ENCODE results near the gene MAP4K4. TPM values are rescaled to one million over a fixed set of nuclear protein-coding genes. Genes with fewer than 3 reads are reported as not detected.

Gene MAP4K4
- total and polyA plus RNA-seq, 2 of the 4 experiments (the other 2 are of a cell fraction) = 89.4 to 124 TPM

DNA sequence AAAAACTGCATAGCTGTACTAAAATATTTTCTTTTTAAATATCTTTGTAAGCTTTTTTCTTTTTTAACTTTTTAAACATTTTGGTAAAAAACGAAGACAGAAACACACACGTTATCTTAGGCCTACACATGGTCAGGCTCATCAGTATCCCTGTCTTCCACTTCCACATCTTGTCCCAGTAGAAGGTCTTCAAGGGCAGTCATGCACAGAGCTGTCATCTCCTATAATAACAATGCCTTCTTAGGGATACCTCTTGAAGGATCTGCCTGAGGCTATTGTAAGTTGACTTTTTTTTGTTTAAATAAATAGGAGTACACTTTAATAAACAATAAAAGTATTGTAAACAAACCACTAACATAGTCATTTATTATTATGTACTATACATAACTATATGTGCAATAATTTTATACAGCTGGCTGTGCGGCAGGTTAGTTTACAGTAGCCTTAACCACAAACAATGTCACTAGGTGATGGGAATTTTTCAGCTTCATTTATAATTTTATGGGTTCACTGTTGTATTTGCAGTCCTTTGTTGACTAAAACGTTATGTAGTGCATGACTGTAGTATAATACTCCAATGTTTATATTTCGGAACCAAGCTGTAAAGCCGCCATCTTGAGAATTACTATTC lies 124.4 kb downstream of the MAP4K4 start:
- DNase-seq = no peak
- ATAC-seq (ENCODE audit: low read depth) = no peak
- H4K91ac ChIP-seq (ENCODE audit: insufficient read depth, low read depth, low read length) = no peak overlapping the region
- H3K23ac ChIP-seq (ENCODE audit: low read depth, low read length) = no peak overlapping the region
- peak overlapping the region; percentile 48; the same call in 1 of the 2 replicates for H3K18ac ChIP-seq (ENCODE audit: low read depth, low read length)
- H4K20me1 ChIP-seq (ENCODE audit: insufficient read depth, low read length) = peaks cover 71% of the 10 kb centered on the region
- peaks cover 42% of the 10 kb centered on the region for H3K9me1 ChIP-seq (ENCODE audit: insufficient read depth, low read length)
- dilution Hi-C loops (cut with HindIII; ENCODE audit: low sequenced_read_pairs, unreplicated experiment) = no loop called here
- in situ Hi-C loops (cut with MboI; ENCODE audit: low sequenced_read_pairs) = no loop called here
- H2BK20ac ChIP-seq (ENCODE audit: low read depth, low read length) = no peak overlapping the region
- H3K79me1 ChIP-seq (ENCODE audit: low read depth in 1 of 2, low read length in 2 of 2) = peaks cover 13 to 78% of the 10 kb centered on the region in 2 experiments
- WGBS, 2 experiments (ENCODE audit: extremely low coverage in 2 of 2, insufficient read length in 1 of 2) = 30% methylated on average over 2 of the region's 6 CpGs; no CpG with 5 or more reads in 1 of the 2 experiments
- no peak overlapping the region for H2AFZ ChIP-seq (replicated peaks; ENCODE audit: low read length, poor library complexity)
- CTCF ChIA-PET = interaction anchor here (0.7 to 1.2 kb wide), 3 partner anchors 9 to 125 kb away, joined by 4 to 6 read pairs (median 4); partner anchors contain the start of gene MAP4K4
- H2AK9ac ChIP-seq (replicated peaks; ENCODE audit: low read depth, low read length, poor library complexity) = no peak overlapping the region
- peak overlapping the region; percentile 22; the same call in 1 of the 2 replicates for H3K27ac ChIP-seq (ENCODE audit: insufficient read depth, low read length)
- POLR2A ChIA-PET (ENCODE audit: unreplicated experiment) = no interaction called here
- TF ChIP-seq, protein P1, sequence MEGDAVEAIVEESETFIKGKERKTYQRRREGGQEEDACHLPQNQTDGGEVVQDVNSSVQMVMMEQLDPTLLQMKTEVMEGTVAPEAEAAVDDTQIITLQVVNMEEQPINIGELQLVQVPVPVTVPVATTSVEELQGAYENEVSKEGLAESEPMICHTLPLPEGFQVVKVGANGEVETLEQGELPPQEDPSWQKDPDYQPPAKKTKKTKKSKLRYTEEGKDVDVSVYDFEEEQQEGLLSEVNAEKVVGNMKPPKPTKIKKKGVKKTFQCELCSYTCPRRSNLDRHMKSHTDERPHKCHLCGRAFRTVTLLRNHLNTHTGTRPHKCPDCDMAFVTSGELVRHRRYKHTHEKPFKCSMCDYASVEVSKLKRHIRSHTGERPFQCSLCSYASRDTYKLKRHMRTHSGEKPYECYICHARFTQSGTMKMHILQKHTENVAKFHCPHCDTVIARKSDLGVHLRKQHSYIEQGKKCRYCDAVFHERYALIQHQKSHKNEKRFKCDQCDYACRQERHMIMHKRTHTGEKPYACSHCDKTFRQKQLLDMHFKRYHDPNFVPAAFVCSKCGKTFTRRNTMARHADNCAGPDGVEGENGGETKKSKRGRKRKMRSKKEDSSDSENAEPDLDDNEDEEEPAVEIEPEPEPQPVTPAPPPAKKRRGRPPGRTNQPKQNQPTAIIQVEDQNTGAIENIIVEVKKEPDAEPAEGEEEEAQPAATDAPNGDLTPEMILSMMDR (conservative IDR thresholded peaks at IDR 0.05; ENCODE audit: low read depth, low read length) = no peak
- TF ChIP-seq RAD21 (IDR thresholded peaks at IDR 0.05; ENCODE audit: low read length) = no peak
- TF ChIP-seq BHLHE40 (IDR thresholded peaks at IDR 0.05; ENCODE audit: low read depth, low read length) = no peak
- TF ChIP-seq MAZ (IDR thresholded peaks at IDR 0.05; ENCODE audit: borderline replicate concordance, low read depth, low read length) = no peak
- no peak for TF ChIP-seq CHD1 (IDR thresholded peaks at IDR 0.05; ENCODE audit: low read depth, low read length)
- TF ChIP-seq RCOR1 (IDR thresholded peaks at IDR 0.05; ENCODE audit: insufficient replicate concordance, low read length) = no peak
- no peak overlapping the region for H3K9ac ChIP-seq (ENCODE audit: low read depth, low read length)
- peaks cover 4% of the 10 kb centered on the region; the same call in 1 of the 2 replicates for H3K36me3 ChIP-seq (ENCODE audit: control insufficient read depth, insufficient read depth, low read length)
- no peak overlapping the region for H3K4ac ChIP-seq (ENCODE audit: low read depth, low read length)
- H3K14ac ChIP-seq (replicated peaks; ENCODE audit: low read depth, low read length) = no peak overlapping the region
- H2BK120ac ChIP-seq (ENCODE audit: low read depth, low read length) = no peak overlapping the region
- no peak overlapping the region for H3K4me3 ChIP-seq (ENCODE audit: insufficient read depth, low read depth, low read length)
- H3K4me1 ChIP-seq (ENCODE audit: control insufficient read depth, insufficient read depth, low read length) = peaks cover 33% of the 10 kb centered on the region
- H3K56ac ChIP-seq (ENCODE audit: extremely low read depth, insufficient read depth, low read length) = no peak overlapping the region
- H2AK5ac ChIP-seq (ENCODE audit: low read depth, low read length) = no peak overlapping the region
- BruUV-seq (replicated peaks) = no TSS peak
- no peak overlapping the region for H4K8ac ChIP-seq (ENCODE audit: low read depth in 2 of 2, low read length in 2 of 2)
- H4K5ac ChIP-seq (ENCODE audit: low read depth, low read length) = no peak overlapping the region
- H2BK5ac ChIP-seq (ENCODE audit: low read depth, low read length, poor library complexity, severe bottlenecking) = peak overlapping the region; percentile 46
- no peaks in the 10 kb centered on the region for H3K27me3 ChIP-seq (ENCODE audit: control insufficient read depth, insufficient read depth, low read length)
- no peak overlapping the region for H2BK15ac ChIP-seq (ENCODE audit: low read depth, low read length)
- H3K9me3 ChIP-seq (ENCODE audit: control insufficient read depth, insufficient read depth, low read length) = no peaks in the 10 kb centered on the region
- intact Hi-C loops (cut with micrococcal nuclease) = no loop called here
- no peak overlapping the region for H3K4me2 ChIP-seq (ENCODE audit: low read depth, low read length)
